HG03175 (cell line): ENCODE measurements around the gene TRPM3.

Source experiments
- ATAC-seq: cut with Tn5 transposase; IDR thresholded peaks from one replicate; pipeline ENCODE4 v1.9.1; 2021; ENCODE audit warnings: mild to moderate bottlenecking, moderate library complexity; ENCODE audit not compliant: unreplicated experiment

TRPM3 gene

DNA sequence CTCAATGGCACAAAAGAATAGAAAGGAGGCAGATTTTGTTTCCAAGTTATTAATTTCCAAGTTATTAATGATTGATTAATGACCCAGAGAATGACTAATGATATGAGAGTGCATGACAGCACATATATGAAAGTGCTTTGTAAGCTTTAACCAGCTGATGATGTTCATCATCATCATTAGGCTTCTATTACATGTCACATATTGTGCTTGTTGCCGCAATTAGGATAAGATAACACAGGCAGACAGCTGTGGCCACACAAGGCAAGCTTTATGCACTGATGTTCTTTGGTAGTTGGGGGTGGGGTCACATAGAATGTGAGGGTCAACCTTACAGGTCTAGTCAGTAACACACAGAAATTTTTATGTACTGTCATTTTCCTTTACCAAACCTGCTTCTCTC lies 219.7 kb downstream of the TRPM3 start:
- no peak for ATAC-seq

DNA sequence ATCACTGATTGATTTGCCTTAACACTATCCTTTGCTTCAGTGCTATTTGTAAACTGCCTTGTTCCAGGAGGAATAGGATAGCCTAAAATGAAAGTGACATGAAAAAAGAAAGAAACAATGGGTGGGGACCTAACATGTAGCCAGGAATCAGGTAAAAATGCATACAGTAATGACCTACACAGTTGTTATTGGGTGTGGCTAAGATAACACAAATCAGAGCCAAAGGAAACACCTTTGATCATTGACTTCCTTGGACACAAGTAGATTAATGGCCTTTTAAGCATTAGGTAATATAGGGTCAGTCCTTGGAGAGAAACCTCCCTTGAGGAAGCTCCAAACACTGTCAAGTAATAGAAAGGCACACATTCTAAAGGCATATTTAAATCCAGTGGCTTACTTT lies 220.4 kb downstream of the TRPM3 start:
- no peak for ATAC-seq

DNA sequence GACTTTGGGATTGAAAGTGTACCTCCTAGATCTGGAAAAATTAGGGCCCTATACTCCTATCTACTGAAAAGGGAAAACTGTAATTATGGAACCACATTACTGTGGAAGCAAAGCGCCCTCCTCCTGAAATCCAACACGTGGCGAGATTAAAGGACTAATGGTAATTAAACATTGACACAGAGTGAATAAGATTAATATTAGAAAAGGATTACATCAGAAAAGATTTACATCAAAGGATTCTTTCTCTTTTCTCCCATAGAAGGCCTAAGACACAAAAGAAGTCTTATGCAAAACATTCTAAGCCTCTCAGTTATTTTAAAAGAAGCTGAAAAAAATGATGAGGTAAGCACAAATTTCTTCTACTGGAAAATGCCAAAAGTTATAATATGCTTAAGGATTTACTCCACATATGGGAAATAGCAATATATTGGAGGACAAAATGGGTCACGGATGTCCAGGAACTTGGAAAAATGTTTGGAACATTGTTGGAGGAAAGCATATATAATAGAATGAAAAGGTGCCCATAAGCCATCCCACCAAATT lies 227.8 kb downstream of the TRPM3 start:
- ATAC-seq, result no peak

DNA sequence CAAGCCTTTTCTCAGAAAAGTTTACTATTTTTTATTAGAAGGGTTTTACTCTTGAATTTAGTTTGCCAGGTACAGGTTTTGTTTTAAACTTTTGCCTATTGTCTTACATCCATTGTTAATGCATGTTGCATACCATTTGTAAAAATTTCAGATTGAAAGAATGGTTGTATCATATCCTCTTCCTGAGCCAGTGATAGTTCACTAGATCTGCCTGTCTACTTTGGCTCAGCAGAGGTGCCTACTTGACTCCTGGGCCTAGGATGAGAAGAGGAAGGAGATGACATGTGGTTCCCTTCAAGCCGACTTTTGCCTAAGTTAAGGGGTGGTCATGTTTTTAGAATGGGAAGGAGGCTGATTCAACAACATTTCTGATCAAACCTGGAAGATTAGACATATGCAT lies 232.9 kb downstream of the TRPM3 start:
- ATAC-seq, result no peak

DNA sequence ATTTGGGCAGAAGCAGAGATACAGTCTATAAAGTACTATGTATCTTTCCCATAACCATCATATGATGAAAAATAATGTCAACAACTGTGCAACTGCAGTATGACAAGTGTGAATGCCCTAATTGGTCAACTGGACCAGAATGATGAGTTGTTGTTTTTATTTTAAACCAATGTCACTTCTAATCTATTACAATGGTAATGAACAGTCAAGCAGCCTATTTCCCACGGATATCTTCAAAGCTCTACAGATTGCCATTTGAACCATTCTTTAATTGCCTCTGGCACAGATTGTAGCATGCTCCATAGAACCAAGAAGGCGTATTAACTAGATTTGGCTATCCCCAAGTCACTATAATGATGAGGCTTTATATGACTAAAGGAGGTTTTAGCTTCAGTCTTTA lies 233.6 kb downstream of the TRPM3 start:
- ATAC-seq, result no peak

DNA sequence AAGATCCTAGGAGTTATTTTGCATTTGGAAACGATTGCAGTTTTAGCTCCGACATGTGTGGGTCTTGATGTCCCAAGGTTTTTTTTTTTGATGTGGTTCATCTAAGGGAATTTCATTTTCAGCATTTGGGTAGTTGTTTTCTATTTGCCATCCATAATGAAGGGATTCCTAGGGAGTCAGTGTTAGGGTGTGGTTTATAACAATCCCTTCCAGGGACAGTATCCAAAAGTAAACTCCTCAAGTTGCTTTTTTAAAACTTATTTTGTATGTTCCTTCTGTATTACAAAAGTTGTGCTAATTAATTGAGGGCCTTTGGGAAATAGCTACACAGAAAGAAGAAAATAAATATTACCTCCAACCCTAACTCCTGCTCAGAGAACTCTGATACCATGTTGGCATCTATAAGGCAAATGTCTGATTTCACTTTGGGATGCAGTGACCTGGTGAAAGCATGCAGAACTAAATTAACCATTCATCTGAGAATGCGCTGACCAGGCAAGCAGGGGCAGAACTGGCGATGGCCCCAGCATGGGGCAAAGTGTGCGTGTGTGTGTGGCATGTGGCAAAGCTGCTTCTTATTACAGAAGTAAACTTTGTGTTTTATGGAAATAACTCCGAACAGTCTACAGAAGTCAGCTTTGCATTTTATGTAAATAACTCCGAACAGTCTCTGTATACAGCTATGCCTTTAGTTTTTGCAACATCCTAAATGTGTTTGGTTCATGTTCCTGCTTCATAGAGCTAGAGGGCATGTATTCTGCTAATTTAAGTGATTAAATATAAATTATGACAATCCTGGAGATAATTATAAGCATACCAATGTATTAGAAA lies 237.2 kb downstream of the TRPM3 start:
- no peak for ATAC-seq

DNA sequence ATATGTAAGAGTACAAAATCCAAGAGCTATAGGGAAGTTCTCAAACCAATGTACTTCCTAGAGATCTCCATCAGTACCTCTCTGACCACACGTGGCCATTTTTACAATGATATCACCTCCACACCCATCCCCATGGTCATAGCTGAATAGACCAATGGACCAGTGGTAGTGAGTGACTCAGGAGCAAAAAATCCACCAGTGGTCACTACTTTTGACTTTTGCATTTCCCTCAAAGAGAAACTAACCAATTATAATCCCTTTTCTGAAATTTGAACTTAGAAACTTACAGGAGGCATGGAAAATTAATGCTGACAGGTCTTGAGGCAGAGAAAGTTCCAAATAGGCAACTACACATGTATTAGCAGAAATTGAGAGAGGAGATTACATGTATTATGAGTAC lies 238.4 kb downstream of the TRPM3 start:
- no peak for ATAC-seq

DNA sequence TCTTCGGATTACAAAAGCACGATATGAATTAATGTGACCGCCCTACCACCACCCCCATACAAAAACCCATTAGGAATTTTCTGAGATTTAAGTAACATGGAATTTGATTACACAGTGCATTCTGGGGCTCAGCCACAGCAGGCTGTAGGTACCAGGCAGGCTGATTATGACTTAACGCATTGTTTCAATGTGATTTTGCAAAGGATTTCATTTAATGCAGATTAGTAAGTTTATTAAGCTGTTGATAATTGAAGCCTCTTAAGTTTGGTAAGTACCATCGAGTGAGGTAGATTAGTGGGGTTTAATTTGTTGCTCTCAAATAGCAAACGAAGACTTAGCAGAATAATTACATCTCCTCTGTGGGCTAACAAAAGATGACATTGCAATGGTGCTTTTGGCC lies 240.1 kb downstream of the TRPM3 start:
- no peak for ATAC-seq

DNA sequence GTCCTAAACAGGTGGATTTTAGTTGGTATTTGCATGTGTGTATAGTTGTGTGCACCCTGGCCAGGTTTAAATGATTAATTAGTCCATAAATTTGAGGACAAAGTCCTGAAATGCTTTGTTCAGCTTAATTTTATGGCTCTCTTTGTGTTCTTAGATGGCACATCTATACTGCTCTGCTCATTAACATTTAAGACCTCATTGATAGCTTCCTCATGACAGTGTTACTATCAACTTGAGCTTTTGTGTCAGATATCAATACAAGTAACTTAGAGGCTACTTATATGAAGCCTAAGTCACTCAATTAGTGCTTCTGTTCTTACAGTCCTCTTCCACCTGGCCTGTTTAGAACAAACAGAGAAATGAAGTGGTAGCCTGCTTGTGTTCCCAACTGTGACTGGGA lies 240.9 kb downstream of the TRPM3 start:
- no peak for ATAC-seq

DNA sequence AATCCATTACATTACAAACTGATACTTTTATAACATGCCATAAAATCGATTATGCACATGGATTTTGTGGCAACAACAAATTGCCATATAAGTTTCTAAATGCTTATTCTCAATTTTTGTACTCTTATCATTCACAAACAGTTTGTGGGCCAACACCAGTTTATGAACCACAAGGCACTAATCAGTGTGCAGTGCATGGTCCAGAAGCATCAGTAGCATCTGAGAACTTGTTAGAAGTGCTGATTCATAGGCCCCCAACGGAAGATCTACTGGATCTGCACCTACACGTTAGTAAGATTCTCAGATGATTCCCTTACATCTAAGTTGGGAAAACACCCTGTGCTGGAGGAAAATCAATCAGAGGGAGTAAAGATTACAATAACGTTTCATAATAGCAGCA lies 242.8 kb downstream of the TRPM3 start:
- ATAC-seq, result no peak

DNA sequence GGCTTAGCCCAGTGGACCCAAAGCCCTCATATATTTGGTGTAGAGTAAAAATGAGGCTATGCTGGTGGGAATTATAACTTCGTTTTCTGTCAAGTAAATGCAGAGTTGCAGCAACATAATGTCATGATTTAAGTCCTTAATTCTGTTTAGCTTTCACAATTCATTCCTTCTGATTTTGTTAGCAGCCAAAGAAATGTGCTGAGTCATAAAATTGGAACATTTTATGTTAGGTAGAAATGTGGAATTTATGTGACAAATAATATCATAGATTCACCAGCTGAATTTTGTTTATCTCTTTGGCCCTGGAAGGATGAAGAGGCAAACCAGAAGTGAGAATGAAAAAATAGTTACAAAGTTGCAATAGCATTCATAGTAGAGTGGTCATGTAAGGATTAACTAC lies 247.0 kb downstream of the TRPM3 start:
- no peak for ATAC-seq

DNA sequence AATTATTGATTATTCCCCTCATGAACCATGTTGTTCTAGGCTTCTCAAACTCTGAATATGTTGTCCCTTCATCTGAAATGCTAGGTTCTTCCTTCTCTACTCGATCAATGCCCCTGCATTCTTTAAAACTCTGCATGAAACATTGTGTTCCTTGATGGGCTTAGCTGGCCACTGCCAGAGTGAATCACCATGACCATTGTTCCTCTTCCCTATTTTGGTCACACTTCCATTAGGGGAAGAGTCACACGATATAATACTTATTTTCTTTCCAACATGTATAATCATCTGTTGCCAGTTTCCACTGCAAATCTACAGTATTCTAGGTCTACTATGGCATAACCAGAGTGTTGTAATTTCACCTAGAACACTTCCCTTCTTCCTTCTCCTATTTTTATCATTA lies 247.9 kb downstream of the TRPM3 start:
- no peak for ATAC-seq

DNA sequence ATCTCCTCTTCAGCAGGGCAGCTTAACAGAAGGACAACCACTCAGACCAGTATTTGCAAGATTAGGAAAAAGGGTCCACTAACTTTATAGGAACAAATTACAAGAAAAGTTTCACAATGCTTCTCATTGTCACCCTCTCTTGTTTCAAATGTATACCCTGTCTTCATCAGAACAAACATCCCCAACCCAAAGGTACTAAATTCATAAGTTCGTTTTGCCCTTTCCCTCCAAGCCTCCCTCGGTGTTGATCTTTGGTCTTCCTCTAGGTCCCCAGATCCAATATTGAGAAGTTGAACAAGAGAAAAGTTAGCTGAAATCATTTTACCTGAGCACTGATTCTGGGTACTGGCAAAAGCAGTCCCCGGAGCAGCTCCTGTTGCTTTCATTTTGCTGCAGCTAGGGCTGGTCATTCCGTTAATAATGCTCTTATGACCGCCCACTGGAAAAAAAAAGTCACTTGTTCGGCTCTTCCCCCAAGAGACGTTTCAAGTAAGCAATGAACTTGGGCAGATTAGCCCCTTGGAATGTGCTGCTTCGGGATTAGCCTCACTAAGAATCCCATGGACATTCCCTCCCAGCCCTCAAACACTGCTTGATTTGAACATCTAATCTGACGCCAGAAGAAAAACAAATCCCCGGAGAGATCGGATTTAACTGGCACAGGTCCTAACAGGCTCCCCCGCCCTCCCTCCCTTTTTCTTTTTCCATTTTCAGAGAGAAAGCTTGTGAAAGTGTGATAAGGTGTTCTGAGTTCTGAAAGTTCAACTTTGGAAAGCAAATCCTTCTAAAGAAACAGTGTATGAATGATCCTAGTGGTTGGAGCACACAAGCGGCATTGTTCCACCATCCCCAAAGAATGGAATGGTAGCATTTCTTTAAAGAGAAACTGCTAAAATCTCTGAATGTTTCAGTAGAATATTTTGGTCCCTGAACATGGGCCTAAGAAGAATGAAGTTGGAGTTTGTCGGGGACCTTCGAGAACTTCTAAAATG lies 252.5 kb downstream of the TRPM3 start:
- ATAC-seq, result no peak

DNA sequence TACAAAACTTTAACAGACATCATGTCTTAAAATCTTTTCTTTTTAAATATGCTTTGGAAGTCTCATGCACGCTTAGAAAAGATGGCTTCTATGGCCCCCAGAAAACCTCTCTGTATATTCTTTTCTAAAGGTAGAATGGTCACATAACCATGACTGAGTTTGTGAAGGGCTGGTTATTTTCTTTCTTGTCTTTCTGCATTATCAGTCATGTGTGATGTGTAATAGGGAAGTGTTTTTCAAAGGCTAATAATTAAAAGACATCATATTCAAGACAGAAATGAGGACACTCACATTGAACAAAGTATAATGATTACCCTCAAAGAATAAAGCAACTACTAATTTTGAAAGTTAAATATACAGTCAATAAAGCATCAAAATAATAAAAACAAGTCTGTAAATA lies 253.4 kb downstream of the TRPM3 start:
- ATAC-seq, result no peak

DNA sequence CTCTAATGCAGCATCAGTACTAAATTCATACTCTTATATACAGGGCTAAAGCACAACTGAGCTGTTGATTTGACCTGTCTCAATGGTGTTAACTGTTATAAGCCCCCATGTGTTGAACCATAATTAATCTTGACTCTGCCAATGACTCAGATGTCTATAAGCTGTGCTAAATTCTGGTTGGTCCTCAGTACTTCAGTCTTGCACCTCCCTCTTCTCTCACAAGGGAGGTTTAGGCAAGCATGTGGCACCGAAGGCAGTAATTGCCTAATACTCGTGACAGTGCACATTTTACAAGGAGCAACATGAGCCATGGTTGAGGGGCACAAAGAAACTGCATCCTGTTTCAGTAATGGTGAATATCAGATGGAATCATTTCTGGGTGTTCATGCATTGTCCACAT lies 255.9 kb downstream of the TRPM3 start:
- no peak for ATAC-seq

DNA sequence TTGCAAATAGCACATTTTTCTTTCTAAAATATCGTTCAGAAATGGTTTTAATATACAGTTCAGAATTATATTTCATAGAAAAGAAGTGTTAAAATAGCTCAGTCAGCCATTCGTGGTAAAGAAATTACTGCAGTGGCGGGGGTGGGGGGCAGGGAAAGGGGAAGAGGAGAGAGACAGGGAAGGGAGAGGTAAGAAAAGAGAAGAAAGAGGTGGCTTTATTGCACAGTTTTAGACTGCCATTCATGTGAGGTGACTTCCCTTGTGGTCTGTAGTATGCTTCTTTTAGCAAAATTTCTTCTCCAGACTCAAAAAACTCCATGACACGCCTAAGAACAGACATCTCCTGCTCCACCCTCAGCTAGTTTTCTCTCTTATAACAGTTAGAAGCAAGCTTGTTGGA lies 259.6 kb downstream of the TRPM3 start:
- ATAC-seq, result no peak

DNA sequence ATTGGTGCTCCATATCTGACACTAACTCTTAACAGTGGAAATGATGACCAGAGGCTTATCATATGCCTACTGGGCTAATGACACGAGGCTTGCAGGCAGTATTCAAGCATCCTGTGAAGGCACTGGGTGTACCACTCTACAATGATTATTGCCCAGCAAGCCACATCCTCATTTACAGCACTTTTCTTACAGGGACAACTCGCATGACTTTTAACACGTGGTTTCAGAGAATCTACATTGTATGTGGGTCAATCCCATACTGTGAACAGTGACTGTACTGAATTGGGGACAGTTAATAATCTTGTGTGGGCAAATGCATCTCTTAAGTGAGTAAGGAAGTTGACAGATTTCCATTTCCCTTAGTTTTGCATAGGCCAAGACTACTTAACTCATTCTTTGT lies 260.0 kb downstream of the TRPM3 start:
- ATAC-seq, result no peak

DNA sequence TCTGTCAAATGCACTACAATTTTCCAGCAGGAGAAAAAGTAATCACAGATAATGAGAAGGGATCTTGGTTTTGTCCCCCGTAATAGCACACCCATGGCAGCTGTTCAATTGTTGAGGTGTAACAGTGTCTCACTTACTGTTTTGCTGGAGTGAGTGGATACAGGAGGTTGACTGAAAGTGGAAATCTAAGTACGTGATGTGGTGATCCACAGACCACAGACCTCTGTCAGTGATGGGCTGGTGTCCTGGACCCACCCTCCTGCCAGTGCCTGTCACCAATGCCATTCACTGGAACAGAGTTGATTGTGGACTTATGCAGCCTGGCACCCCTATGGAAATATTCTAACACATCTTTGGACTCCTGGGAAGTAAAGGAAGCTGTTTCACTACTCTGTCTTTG lies 261.7 kb downstream of the TRPM3 start:
- no peak for ATAC-seq

DNA sequence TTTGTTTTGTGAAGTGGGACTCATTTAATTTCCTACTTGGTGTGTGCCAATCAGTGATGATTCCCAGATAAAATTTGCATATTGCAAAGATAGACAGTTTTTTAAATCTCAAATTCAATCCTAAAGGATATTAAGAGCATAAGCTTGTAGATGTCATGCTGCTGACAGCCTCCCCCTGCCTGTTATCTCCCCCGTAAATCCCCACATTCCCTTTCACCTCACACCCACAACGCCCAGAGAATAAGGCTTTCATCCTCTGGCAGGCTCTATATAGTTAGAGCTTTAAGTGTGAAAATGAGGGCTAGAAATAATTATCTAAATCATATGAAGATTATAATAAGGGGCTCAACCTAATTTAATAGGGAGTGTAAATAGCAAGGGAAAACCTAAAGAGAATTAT lies 265.0 kb downstream of the TRPM3 start:
- ATAC-seq, result no peak

DNA sequence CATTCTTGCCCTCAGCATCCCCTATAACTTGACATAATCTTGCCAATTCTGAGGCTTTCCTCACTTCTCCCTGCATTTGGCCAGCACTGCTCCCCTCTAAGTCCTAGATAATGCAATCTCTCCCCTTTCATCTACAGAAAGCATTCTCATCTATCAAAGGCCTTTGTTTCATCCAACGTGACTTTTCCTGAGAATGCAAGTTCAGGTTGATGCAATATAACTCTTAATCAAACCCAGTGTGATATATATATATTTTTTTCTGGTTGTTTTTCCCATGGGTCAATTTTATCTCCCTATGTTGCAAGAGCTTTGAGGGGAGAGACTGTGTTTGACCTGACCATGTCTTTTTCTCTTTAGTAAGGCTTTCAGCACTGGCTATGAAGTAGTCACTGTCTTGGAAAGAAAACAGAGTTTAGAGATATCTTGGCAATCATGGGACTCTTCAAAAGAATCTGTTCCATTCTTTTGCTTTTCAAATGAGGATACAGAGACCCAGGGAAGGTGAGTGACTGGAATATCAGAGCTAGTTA lies 268.6 kb downstream of the TRPM3 start:
- ATAC-seq, result no peak

DNA sequence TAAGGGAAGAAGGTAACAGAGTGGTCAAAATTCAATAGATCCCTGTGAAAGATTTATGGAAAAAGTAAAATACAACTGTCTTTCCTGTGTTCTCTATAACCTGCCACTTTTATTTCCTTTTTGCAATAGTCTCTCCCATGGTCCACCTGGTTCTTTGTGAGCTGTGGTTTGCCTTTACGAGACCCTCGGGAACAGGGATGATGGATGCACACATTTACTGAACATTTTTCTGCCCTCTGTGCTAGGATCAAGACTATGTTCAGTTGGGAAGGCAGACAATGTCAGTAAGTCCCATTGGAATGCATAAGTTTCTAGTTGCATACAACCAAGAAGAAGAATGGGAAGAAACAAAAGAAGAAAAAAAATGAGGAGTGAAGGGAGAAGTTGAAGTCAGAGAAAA lies 281.2 kb downstream of the TRPM3 start:
- ATAC-seq, result no peak

DNA sequence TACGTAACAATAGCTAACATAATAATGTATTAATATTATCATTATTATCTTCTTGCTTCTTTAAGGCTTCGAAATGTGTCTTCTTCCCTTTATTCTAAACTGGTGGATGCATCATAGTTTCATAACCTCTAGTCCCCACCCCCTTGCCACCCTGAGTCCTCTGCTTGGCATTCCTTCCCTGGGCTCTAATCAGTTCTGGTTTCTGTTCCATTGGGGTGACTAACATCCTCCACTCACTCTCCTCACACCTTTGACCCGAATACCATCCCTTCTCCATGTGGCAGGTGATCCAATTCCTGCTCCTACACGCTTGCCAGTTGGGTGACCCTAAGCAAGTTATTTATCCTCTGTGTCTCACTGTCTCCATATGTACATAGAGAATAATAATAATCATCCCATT lies 286.1 kb downstream of the TRPM3 start:
- ATAC-seq, result no peak
